Upper lobe of left lung (tissue), 6 donors: ENCODE results near the gene TOMM6. TPM values are rescaled to one million over a fixed set of nuclear protein-coding genes. Genes with fewer than 3 reads are reported as not detected.

Experiments
- ATAC-seq, 2 donors: fragments of 200-7000 bp; cut with Tn5 transposase; one replicate each; pipeline ENCODE4 v1.9.1; 2022; ENCODE audit warnings: mild to moderate bottlenecking in 2 of 2, moderate library complexity in 2 of 2; ENCODE audit not compliant: low FRiP score in 2 of 2
- DNase-seq, 2 donors: peaks; one replicate each; pipeline ENCODE4 v3.0.0-alpha.2; 2019 to 2020
- H3K27ac ChIP-seq, 4 donors: fragments of 200-600 bp; sonication (generic); one replicate each; pipeline ENCODE4 v1.5.1; 2016 to 2019
- H3K27me3 ChIP-seq, 4 donors: fragments of 200-600 bp; sonication (generic); one replicate each; pipeline ENCODE4 v1.5.1; 2017 to 2019
- H3K36me3 ChIP-seq, 4 donors: fragments of 200-600 bp; sonication (generic); one replicate each; pipeline ENCODE4 v1.5.1; 2016 to 2019
- H3K4me1 ChIP-seq, 4 donors: fragments of 200-600 bp; sonication (generic); one replicate each; pipeline ENCODE4 v1.5.1; 2018 to 2019
- H3K4me3 ChIP-seq, 4 donors: fragments of 200-600 bp; sonication (generic); one replicate each; pipeline ENCODE4 v1.5.1; 2017 to 2019; ENCODE audit warnings: mild to moderate bottlenecking in 2 of 4, moderate library complexity in 1 of 4
- H3K9me3 ChIP-seq, 4 donors: fragments of 200-600 bp; sonication (generic); one replicate each; pipeline ENCODE4 v1.5.1; 2018 to 2019
- CTCF ChIP-seq, 6 experiments: fragments of 450-650 bp in 4 of 6; fragments of 200-600 bp in 2 of 6; sonication (generic) in 2 of 6; IDR thresholded peaks; one replicate each; pipeline ENCODE4 v1.5.1; 2016 to 2019; ENCODE audit warnings: antibody characterized with exemption in 6 of 6
- EP300 ChIP-seq, 4 donors: sonication (generic); formaldehyde crosslinking; IDR thresholded peaks; one replicate each; pipeline ENCODE4 v1.5.1; 2017; ENCODE audit warnings: antibody characterized with exemption in 4 of 4, control low read depth in 2 of 4
- POLR2A ChIP-seq, 4 donors: fragments of 450-650 bp; IDR thresholded peaks; one replicate each; pipeline ENCODE4 v1.5.1; 2016 to 2017; ENCODE audit warnings: antibody characterized with exemption in 4 of 4, mild to moderate bottlenecking in 2 of 4
- POLR2AphosphoS5 ChIP-seq, 2 donors: sonication (generic); formaldehyde crosslinking; IDR thresholded peaks; one replicate each; pipeline ENCODE4 v1.5.1; 2017; ENCODE audit warnings: antibody characterized with exemption in 2 of 2
- WGBS, 2 donors: methylation state at CpG; one replicate each; pipeline ENCODE4 v1.1.5; 2017 to 2018; 5-methylcytosine and 5-hydroxymethylcytosine counted together
- small RNA-seq, 4 donors: library from RNA; depleted of rRNA; stranded (forward); fragments of <200 nt; gene quantifications; one replicate each; pipeline ENCODE3, GENCODE V24; 2016
- total RNA-seq, 6 donors: library from RNA; depleted of rRNA in 4 of 6; stranded (reverse); fragments of >200 nt in 4 of 6; gene quantifications; one replicate each; pipeline versions ENCODE4 v1.1.0 to v1.2.1, GENCODE V29; 2016 to 2021
- donor health status: DM: no; HTN: no; CAD: no; lungs with moderate emphysema.
- donor health status: DM: no; HTN: yes; CAD: no; lungs with severe emphysema.

TOMM6 gene
- total RNA-seq, 6 donors from 2014 or later = 7.3 to 169 (median 96.9) TPM

GRCh38 chr6:41836022-41836659, 48.6 kb downstream of the TOMM6 start:
- no peak overlapping the region for H3K4me3 ChIP-seq
- H3K27me3 ChIP-seq = no peaks in the 10 kb centered on the region
- WGBS, 2 donors = 86 to 96% methylated on average over 5 of the region's 5 CpGs
- DNase-seq (no peak), ATAC-seq (no peak)
- no peak for TF ChIP-seq EP300 (IDR thresholded peaks at IDR 0.05)
- no peak for TF ChIP-seq POLR2A (IDR thresholded peaks at IDR 0.05)
- no peak for TF ChIP-seq CTCF (IDR thresholded peaks at IDR 0.05)
- no peak for TF ChIP-seq POLR2AphosphoS5 (IDR thresholded peaks at IDR 0.05)
- H3K4me1 ChIP-seq = no peaks in the 10 kb centered on the region
- H3K36me3 ChIP-seq = no peaks in the 10 kb centered on the region
- no peaks in the 10 kb centered on the region for H3K9me3 ChIP-seq
- H3K27ac ChIP-seq = no peak overlapping the region

- ATAC-seq = no peak
- Histone ChIP-seq H3K4me1 (no peaks in the 10 kb centered on the region), H3K4me3 (no peak overlapping the region), H3K27me3 (no peaks in the 10 kb centered on the region), H3K36me3 (no peaks in the 10 kb centered on the region), H3K9me3 (no peaks in the 10 kb centered on the region), H3K27ac (no peak overlapping the region)
- TF ChIP-seq EP300 (IDR thresholded peaks at IDR 0.05) (no peak), POLR2A (IDR thresholded peaks at IDR 0.05) (no peak), CTCF (IDR thresholded peaks at IDR 0.05) (no peak), POLR2AphosphoS5 (IDR thresholded peaks at IDR 0.05) (no peak)
- 88 to 90% methylated on average over 2 of the region's 2 CpGs for WGBS, 2 donors
- no peak for DNase-seq
Observed at GRCh38 chr6:41836660-41837052, 49.2 kb downstream of the TOMM6 start.

Small RNA genes lying within 50 kb of the gene (small RNA-seq; reads per million reads assigned to genes)
- gene AL365205.2 (0 reads per million in 4 donors), gene AL365205.3 (0 reads per million in 4 donors), gene RF00393 (0 reads per million in 4 donors)

Other genes starting within 250 kb of the TOMM6 start
- gene FOXP4, start 241.3 kb upstream of the TOMM6 start, total RNA-seq = 10 to 100 TPM; 21.0 to 52.2 (median 27.7) TPM
- 10 to 100 TPM in 2 of 6 donors, 1 to 10 TPM in 4; 4.9 to 23.4 (median 8.0) TPM for gene MDFI, start 149.2 kb upstream of the TOMM6 start, total RNA-seq
- gene TFEB, start 52.1 kb upstream of the TOMM6 start, total RNA-seq = 10 to 100 TPM; 20.2 to 46.0 (median 27.3) TPM
- gene PGC, start 40.3 kb upstream of the TOMM6 start, total RNA-seq = 1,000 to 10,000 TPM in 2 of 6 donors, 100 to 1,000 TPM in 4; 241 to 4,380 (median 659) TPM
- 10 to 100 TPM in 1 of 6 donors, 1 to 10 TPM in 5; 4.1 to 26.2 (median 6.8) TPM for gene FRS3, start 7.8 kb upstream of the TOMM6 start, total RNA-seq
- gene PRICKLE4, start 6.9 kb upstream of the TOMM6 start, total RNA-seq = 100 to 1,000 TPM in 1 of 6 donors, 10 to 100 TPM in 4, 1 to 10 TPM in 1; 9.3 to 133 (median 14.6) TPM
- gene USP49, start 107.7 kb downstream of the TOMM6 start, total RNA-seq = 10 to 100 TPM in 2 of 6 donors, 1 to 10 TPM in 4; 2.7 to 16.8 (median 4.3) TPM
- 10 to 100 TPM in 5 of 6 donors, 1 to 10 TPM in 1; 6.4 to 19.9 (median 15.3) TPM for gene MED20, start 133.4 kb downstream of the TOMM6 start, total RNA-seq
- 10 to 100 TPM in 3 of 6 donors, 1 to 10 TPM in 3; 5.6 to 20.9 (median 12.5) TPM for gene BYSL, start 133.8 kb downstream of the TOMM6 start, total RNA-seq
- gene CCND3, start 154.1 kb downstream of the TOMM6 start, total RNA-seq = 100 to 1,000 TPM; 138 to 305 (median 211) TPM